Measurements from ENCODE around the gene FOXO6.
A peak's percentile ranks its signal among the peaks of the same experiment; 100 is the strongest.

The FOXO6 gene

GRCh38 chr1:41411229-41411628 is 50.0 kb downstream of the FOXO6 start:
- no peak for DNase-seq

DNA sequence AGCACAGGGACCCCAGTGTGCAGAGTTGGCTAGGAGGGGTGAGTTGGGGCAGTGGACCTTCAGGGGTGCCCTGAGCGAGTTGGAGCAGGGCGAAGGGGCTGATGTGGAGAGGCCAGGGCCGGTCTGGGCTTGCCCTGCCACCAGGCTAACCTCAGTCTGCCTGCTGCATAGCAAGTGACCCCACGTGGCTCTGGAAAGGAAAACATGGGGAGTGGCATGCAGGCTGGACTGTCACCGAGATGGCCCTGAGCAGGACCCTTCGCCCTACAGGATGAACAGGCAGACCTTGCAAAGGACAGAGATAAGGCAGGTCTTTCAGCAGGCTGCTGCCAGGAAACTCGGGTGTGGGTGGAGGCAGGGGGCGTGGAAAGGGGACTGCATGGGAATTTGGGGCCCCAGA is 51.5 kb downstream of the FOXO6 start:
- DNase-seq, result no peak

DNA sequence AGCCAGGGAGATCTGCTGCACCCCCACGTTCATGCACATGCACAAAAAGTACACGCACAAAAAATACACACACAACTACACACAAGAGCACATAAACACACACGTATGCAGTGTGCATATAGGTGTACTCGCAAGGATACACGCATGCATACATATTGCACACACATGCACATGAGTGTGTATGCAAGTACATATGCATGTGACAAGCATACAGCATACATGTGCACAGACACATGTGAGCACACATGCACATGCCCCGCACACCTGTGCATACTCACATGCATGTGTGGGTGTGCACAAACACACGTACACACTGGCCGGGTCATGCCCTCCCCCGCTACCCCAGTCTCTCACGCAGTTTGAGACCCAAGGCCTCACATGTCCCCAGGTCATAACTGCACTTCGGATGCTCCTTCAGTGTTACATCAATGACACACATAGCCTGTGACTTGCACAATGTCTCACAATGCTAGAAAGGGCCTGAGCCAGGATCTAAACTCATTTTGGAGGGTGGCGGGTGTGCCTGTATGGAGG is 52.6 kb downstream of the FOXO6 start:
- DNase-seq, result no peak

GRCh38 chr1:41414296-41414695 is 53.1 kb downstream of the FOXO6 start:
- no peak for DNase-seq

DNA sequence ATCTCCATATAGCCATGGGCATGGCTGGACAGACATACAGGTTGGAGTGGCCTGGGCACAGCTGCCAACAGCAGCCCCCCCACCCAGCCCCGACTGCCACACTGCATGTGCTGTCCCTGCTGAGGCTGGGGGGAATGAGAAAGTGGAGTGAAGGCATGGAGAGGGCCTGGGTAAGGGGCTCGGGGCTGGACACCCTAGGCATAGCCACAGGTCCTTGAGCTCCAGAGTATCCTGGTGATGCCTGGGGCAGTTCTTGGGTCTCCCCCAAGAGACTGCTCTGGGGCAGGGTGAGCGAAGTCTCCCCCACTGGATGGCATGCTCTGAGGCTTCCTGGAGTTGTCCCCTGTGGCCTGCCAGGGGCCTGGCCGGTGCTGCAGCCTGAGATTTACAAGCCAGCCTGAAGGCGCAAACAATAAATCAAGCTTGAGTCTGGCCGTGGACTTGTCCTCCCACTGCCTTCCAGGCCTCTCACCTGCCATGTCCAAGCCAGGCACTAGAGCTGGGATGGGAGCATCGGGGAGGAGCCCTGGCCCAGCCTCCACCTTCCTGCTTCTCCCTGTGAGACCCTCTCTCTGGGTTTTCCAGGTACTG is 53.6 kb downstream of the FOXO6 start:
- DNase-seq, result no peak

DNA sequence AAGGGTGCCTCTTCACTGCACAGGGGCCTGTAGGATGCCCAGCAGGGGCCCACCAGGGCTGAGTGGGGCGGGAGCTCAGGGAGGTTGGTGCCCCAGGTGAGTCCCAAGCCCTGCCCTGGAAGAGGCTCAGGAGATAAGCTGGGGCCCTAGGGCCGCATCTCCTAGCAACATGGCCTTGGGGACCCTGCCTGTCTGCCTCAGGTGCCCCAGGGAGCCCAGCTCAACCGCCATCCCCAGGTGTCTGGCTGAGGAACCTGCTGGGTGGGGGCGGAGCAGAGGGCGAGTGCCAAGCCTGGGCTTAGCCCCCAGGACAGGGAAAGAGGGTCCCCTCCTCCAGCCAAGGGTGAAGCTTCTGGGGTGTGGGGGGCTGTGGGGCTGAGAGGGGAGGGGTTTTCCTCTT is 54.8 kb downstream of the FOXO6 start:
- DNase-seq, result no peak

DNA sequence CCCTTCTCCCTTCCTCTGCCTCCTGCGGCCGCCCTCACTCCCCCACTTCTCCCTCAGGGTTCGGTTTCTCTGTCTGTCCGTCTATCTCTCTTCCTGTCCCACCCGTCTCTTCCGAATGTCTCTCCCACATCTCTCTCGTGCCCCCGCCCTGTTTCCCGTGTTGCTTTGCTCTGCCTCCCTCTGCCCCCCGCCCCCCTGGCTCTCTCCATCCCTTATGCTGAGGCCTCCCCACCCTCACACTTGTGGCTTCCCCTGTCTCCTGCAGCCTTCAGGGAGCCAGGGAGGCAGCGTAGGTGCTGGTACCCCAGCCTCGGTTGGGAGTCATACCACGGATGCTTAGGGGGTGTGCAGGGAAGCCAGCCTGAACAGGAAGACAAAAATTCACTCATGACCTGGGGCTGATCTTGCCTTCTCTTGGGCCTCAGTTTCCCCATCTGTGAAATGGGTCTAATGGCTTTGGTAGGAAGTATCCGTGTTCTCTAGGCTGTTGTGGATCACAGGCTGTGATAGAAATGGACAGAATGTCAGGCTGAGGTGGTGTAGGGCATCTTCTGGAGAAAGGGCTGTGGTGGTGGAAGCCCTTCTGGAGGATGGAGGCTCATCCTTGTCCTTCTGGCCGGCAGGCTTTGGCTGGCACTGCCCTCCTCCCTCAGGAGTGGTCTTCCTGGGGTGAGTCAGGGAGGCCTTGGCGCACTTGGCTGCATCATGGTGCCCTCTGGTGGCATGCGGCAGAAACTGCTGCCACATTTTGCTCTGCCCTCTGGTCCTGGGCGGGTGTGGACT is 55.5 kb downstream of the FOXO6 start:
- no peak for DNase-seq

DNA sequence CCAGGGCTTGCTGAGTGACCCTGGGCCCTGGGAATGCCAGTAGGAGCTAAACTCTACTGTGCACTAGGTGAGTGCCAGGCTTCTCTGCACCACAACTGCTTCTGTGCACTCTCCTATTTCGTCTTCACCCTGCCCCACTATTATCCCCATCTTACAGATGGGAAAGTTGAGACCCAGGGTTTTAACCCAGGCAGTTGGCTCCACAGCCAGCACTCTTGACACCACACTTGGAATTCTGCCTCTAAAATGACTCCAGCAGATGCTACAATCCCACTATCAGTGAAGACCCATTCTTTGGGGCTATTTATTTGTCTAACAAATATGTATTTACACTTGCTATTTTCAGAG is 56.1 kb downstream of the FOXO6 start:
- no peak for DNase-seq

- DNase-seq, result no peak
These were observed 56.5 kb downstream of the FOXO6 start for GRCh38 chr1:41417746-41418145.

- no peak for DNase-seq
These were observed 57.8 kb downstream of the FOXO6 start for GRCh38 chr1:41418857-41419583.

GRCh38 chr1:41419584-41420295 is 58.5 kb downstream of the FOXO6 start:
- no peak for DNase-seq

- no peak for DNase-seq
These were observed 59.1 kb downstream of the FOXO6 start for GRCh38 chr1:41420351-41420750.

DNA sequence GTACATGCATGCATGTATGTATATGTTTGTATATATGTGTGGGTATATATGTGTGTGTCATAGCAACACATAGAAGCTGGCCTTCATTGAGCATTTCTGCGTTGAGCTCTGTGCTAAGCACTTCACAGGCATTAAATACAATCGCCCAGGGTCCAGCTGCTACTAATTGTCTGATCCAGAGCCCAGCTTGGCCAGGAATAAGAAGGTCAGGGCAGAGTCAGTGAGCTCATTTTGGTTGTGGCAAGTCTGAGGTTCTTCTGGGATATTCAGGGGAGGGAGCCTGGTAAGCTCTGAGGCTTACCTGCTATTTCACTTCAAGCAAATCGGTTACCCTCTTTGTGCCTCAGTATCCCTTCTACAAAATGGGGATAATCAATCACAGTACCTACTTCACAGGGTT is 59.6 kb downstream of the FOXO6 start:
- DNase-seq, result peak; percentile 46

DNA sequence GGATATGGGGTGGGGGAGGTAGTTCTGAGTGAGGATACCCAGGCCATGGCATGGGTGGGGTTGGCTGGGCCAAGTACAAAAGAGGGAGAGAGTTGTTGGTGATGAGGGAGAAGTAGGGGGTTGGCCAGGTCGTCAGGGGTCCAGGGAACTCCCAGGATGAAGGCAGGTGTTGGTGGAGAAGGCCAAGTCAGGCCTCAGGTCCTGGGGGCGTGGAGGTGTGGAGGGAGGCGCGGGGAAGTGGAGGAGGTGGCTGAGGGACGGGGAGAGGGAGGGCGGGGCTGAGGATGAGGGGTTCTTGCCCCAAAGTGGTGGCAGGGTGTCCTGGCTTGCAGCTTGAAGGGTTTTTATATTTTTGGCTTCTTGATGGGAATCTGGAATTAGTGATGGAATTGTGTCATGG is 61.1 kb downstream of the FOXO6 start:
- DNase-seq, result no peak

DNA sequence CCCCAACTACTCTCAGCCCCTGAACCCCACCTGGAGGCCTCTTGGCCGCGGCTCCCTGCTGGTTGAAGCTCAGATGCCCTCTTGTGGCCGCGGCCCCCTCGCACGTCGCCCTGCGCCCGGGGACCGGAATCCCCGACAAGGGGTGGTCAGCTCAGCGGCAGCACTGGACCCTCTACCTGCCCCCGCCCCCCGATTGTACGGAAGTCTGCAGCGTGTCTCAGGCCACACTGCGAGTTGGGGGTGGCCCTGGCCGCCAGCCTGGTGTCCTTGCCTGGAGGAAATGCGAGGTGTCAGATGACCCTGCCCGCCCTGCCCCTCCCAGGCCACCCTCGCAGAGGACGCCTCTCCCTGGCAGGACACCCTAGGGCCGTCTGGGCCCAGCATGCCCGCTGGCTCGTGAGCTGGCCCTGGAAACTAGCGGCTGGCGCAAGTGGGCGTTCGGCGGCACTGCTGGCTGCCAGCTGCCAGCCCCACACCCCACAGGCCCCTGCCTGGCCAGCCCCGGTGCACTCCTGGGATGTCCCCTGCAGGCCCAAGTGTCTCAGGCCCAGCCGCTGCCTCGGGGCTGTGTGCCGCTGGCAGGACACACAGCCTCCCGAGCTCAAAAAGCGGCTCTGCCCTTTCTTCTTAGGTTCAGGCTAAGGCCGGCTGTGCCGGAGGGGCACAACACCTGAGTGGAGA is 62.4 kb downstream of the FOXO6 start:
- no peak for DNase-seq

DNA sequence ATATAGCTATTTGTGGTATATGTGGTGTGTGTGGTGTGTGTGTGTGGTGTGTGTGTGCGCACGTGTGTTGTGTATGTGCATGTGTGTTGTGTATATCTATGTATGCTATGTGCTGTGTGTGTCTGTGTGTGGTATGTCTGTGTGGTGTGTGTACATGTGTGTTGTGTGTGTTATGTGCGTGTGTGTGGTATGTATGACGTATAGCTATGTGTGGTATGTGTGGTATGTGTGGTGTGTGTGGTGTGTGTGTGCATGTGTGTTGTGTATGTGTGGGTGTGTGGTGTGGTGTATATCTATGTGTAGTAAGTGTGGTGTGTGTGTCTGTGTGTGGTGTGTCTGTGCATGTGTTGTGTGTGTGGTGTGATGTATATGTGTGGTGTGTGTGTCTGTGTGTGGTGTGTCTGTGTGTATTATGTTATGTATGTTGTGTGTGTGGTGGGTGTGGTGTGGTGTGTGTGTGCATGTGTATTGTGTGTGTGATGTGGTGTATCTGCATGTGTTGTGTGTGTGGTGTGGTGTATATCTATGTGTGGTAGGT is 63.4 kb downstream of the FOXO6 start:
- DNase-seq, result no peak

GRCh38 chr1:41425369-41425768 is 64.1 kb downstream of the FOXO6 start:
- no peak for DNase-seq

DNA sequence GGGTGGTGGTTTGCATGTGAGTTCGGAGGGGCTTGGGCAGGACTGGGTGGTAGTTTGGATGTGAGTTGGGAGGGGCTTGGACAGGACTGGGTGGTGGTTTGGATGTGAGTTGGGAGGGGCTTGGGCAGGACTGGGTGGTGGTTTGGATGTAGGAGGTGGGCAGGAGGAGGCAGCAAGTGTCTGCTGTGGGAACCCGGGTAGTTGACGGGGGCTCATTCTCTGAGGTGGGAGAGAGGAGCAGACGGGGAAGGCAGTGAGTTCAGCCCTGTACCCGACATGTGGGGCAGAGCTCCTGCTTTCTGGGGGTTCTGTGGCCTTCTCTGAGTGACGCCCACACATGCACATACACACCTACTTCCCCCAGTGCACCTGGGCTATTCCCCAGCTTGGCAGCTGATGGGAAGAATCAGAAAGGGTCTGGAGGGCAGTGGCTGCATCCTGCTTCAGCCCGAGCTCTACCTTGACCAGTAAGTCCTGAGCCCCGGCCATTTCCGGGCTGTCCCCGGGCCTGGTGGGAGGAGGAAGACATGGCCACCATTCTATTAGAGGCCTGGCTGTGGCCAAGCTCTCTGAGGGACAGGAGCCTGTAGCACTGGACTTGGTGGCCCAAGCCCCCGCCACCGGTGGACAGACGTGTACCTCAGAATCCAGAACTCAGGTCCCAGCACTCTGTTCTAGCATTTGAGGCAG is 65.1 kb downstream of the FOXO6 start:
- DNase-seq, result no peak

DNA sequence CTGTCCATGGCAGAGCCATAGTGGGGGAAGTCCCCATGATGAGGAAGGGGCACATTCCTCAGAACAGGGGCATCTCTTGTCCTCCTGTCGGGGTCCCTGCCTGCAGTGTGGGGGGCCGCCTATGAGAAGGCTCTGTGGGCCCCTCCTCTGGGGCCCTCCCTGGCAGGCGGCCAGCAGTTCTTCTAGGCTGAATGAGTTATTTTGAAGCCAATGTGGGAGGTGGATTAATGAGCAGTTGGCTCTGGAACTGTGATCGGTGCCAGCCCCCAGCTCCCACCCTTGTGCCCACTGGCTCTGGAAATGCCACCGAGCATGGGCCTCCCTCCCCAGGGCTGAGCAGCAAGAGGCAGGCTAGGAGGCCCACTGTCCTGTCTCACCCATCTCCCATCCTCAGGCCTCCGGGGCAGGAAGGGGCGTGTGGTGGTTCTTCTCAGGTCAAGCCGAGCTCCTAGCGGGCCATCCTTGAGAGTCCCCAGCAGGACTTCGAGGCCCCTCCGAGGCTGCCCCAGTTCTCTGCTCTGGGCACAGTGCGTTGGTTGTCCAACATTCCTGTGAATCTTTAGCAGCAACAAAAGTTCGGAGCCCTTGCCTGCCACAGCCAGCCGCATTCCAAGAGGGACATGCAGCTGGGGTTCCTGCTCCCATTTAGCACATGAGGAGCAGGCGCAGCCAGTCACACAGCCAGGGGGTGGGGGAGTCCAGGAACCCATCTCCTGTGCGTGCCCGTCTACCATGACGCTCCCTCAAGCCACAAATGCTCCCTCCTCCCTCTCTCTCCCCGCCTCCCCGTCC is 66.1 kb downstream of the FOXO6 start:
- no peak for DNase-seq

DNA sequence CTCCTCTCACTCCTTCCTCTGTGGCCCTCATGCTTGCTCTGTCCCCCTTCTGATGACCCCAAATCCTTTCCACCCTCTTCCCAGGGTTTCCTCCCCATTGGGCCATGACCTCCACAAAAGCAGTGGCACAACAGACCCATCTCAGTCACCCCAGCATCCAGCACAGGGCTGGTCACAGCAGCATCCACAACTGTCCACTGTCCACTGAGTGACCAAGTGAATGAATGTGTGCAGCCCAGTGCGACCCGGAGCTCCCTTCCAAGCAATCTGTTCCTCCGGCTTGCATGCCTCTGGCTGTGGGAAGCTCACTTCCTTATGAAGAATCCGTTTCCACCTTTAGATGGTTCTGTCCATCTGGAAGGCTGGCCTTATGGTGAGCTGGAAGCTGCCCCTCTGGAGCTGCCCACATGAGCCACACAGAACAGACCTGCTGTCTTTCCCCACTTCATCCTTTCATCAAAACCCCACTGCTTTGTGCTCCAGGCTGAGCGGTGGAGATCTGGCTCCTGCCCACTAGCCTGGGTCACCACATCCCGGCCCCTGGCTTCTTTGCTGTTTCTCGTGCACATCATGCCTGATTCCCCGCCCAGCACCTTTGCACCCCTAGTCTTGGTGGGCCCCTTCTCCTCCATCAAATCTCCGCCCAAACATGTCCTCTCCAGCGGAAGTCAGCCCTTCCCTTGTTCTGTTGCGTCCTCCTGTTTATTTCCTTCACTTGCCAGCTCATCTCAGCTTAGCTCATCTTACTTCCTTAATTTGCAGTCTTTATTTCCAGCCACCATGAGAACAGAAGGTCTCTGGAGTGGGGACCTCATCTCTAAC is 66.9 kb downstream of the FOXO6 start:
- no peak for DNase-seq
